HG02571 (cell line): Measurements from ENCODE around the gene FAM98C.

Experiments used
- ATAC-seq: cut with Tn5 transposase; IDR thresholded peaks from one replicate; pipeline ENCODE4 v1.9.1; 2021; ENCODE audit warnings: mild to moderate bottlenecking, moderate library complexity; ENCODE audit not compliant: unreplicated experiment

Gene FAM98C

DNA sequence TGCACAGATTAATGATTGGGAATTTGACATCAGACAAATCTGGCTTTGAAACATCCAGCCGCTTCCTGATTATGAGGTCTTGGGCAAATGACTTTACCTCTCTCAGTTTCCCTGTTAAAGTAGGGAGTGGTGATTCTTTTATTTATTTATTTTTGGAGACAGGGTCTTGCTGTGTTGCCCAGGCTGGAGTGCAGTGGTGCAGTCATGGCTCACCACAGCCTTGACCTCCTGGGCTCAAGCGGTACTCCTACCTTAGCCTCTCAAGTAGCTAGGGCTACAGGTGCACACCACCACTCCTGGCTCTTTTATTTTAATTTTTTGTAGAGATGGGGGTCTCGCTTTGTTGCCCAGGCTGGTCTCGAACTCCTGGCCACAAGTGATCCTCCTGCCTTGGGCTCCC, 25.8 kb upstream of the FAM98C start:
- no peak for ATAC-seq

DNA sequence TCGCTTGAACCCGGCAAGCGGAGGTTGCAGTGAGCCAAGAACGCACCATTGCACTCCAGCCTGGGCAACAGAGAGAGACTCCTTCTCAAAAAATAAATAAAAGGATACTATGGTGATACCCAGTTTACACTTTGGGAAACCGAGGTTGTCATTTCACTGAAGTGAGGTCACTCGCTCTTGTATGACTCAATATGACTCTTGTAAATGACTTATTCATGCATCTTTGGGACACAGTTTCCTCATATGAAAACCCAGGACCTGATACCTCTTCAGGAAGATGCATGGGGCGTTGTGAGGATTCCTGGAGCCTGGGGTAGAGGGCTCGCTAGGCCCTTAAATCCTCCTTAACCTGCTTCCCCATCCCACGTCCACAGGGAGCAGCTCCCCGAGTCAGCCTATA, 24.0 kb upstream of the FAM98C start:
- no peak for ATAC-seq

DNA sequence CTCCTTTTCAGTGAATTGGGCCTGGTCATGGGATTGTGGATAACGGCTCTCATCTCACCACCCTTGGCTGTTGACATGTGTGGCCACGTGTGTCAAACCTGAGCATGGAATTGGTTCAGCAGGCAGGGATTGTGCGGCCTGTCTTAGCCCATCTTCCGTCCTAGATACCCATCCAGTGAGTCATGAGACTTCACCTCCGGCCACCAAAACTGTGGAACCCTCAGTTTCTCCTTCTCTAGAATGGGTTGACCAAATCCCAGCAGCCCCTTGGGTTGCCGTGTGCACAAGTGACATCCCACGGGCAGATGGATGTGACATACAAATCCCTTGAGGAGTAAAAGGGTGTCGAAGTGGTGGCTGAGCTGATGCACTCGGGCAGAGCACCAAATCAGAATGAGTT, 21.8 kb upstream of the FAM98C start:
- ATAC-seq, result no peak

DNA sequence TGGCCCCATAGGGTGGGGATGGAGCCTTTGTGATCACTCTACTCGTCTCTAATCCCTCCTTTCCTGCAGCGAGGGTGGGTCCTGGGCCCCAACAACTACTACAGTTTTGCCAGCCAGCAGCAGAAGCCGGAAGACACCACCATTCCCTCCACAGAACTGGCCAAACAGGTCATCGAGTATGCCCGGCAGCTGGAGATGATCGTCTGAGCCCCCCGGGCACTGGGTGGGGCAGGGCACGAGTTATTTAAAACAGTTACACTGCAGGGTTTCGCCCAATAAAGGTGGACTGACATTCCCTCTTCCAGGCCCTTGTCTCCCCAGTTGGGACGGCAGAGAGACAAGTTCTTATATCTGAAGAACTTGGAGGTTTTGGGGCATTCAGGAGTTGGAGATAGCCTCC, 19.7 kb upstream of the FAM98C start:
- no peak for ATAC-seq

DNA sequence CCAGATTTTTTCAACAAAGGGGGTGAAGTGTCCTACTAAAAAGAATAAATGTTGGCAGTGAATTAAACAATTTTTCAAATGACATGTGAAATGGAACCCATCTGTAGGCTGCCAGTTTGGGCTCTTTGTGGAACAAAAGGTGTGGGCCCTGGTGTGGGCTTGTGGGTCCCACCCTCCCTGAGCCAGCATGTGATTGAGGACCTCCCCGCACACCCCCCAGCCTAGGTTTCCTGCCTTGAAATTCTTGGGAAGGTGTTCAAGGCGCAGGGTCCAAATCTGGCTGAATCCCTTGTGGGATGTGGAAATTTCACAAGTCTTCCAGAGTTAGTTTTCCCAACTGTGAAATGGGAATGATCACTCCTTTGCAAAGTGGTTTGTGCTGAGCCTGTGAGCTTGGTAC, 19.1 kb upstream of the FAM98C start:
- no peak for ATAC-seq

DNA sequence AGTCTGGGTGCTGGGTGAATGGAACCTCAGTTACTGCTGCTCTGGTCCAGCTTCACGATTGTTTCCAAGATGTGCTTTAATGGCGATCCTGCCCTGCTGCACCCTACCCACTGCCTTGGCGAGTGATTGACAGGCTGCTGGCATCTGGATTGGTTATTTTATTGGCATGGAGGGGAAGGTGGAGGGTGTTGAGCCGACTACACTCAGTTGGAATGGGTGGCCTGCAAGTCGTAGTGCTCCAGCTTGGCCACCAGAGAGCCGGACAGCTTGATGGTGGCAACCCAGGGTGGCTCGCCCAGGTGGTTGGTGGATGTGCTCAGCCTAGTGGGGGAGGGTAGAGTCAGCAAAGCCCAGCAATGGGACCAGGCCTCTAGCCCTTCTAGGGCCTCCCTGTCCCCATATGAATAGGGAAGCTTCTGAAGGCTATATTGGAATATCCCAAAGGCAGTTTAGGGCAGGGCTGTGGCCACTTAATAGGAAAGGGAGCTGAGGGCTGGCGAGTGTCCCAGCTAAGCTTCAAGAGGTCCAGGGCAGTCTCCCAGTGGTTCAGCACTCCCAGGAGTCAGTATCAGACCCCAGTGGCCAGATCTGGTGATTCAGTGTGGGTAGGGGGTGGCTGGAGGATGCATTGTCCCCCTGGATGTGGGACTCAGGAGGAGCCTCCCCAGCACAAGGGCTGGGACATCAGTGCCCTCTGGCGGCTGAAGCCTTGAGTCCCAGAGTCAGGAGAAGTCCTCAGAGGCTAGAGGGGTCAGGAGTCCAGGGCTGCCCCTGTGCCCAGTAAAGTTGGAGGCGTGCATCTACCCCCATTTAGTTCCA, 18.5 kb upstream of the FAM98C start:
- ATAC-seq, result no peak

DNA sequence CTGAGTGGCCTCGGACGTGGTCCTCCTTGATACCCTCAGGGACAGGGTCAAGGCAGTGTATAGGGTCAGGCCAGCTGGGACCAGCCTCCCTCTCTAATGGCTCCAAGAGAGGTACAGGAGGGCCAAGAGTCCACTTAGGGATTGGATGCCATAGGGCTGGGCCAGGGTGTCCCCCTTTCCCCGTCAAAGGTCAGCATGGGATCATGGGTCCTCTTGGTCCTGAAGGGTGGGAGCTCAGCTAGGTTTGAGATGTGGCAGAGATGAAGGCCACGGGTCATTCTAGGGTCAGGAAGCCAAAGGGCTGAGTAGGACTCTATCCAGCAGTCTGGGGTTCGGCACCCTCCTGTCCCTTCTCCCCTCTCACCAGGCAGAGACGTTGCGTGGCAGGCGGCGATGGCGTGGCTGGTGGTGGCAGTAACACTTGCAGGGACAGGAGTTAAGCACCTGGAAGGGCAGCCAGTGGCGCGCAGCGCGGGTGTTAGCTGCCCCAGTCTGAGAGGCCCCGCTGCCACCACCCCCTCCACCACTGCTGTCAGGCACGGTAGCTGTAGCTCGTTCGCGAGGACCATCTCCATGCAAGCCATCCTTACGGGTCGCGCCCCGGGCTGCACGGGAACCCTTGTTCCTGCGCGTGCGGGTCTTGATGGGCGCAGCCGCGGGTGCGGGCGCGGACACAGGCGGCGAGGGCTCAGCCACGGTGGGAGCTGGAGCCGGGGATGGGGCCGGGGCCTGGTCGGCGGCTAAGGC, 17.7 kb upstream of the FAM98C start:
- ATAC-seq, result no peak

DNA sequence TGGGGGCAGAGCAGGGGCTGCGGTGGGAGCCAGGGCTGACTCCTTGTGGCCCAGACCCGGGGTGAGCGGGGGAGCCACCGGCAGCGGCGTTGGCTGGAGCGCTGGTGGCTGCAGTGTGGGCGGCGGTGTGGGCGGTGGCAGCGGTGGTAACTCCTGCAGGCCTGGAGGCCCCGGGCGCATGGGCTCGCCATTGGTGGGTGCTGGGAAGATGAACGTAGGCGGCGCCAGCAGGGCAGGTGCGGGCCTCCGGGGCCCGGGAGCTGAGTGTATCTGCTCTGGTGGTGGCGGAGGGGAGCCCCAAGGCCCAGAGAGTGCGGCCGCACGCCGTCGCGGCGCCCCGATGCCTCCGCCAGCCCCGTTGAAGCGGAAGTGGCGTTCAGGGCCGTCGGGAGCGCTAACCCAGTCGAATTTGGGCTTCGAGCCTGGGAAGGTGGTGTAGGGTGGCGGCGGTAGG, 17.1 kb upstream of the FAM98C start:
- no peak for ATAC-seq

DNA sequence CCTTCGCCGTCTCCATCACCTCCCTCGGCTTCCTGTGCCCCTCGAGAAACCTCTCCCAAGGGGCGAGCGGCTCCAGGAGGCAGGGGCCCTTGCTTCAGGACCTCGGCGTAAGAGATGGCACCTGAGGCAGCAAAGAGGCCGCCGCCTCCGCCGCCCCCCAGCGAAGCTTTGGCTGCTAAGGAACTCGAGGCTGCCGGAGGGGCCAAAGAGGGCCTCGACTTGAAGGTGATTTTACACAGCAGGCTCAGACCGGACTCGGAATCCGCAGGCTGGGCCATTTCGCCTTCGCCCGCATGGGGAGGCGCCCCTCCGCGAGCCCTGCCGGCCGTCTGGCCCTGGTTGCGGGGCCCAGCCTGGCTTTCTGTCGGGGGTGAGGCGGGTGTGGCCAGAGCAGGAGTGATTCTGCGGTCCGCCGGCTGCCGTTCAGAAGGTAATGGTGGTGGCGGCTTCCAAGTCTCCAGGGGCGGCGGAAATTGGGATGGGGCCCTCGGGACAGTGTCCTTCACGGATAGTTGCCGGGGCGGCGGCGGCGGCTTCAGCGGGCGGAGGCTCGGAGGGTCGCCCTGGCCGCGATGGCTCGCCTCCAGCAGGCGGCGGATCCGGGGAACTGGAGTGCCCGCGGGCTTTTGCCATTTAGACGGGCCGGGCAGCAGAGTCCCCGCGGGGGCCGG, 16.5 kb upstream of the FAM98C start:
- ATAC-seq, result no peak

DNA sequence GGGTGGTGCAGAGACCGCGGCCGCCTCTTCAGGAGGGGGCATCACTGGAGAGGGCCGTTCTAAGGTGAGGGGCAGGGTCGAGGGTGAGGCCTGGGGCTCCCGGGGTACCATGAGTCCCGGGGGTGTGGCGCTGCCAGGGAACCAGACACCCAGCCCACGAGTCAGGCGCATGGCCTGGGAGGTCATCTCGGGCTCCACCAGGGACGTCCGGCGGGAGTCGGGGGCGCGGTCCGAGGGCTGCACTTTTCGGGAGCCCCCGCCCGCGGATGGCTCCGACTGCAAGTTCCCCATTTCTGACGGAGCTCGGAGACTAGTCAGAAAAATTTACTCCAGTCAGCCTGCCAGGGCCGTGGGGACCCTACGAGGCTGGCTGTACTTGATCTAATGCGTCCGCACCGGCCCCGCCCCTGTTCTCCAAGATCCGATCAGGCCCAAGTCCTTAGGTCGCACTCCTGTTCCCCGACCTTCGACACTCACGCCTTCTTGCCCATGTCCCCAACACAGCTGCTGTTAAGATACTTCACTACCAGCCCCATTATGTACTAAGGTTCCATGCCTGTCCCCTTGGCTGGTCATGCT, 15.8 kb upstream of the FAM98C start:
- no peak for ATAC-seq

DNA sequence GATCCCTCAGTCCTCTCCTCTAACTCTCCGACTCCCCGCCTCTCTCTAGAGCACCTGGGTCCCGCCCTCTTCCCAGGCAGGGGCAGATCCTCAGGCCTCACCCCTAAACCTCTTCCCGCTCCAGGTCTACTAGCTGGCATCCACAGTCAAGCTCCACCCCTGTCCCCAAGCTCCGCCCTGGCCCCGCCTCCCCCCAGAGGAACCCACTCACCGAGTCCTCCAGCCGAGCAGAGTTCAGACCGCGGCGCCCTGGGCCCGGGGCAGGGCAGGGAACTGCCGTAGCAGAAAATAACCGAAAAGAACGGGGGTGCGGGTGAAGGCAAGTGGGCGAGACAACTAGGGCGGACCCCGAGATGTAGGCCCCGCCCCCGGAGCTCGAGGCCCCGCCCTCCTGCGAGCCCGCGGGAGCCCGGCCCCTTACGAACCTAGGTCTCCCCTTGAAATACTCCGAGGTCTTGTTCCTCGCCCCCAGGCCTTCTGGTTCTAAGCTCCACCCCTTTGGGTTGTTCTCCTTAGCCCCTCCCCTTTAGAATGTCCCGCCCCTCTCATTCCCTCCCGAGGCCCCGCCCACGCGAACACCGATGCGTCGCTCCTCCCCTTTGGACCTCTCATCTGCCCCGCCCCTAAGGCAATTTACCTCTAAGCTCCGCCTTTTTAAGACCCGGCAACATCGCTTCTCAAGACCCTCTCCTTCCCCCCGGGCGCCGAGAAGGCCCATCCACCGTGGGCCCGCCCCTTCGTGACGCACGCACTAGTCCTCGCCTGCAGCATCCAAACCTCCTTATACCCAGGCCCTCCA, 15.1 kb upstream of the FAM98C start, which contains the start of gene GGN:
TSS of gene GGN (minus strand) at position 485 of the 799 bp plus-strand sequence. CDS start 773 bp downstream, outside the sequence.
- ATAC-seq, result no peak

DNA sequence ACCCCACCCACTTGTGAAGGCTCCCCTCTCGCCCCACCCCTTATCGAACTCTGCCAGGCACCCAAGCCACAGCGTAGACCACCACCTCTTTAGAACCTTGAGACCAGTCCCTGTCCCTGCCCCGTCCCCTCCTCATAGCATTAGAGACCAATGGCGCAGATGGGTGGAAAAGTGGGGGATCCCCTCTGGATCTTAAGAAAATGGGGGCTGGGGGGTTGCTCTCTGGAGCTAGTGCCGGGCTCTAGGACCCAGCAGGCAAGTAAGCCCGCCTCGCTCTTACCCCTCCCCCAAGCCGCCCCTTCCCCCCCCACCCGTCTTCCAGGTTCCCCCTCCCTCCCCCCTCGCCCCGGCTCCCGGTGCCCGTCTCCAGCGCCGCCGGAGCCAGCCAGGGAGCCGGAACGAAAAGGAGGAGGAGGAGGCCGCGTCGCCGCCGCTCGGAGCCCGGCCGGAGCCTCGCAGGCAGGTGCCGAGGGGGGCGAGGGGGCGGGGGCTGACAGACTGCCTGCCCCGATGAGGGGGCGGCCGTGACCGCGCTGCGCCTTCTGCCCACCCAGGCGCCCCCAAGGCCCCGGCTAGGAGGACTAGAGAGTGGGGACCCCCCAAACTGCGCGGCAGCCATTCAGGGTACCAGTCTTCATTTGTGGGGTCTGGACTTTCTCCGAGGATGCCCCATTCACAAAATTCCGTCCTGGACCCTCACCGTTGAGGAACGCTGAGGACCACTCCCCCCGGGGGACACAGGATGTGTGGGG, 14.4 kb upstream of the FAM98C start, which contains the start of gene SPRED3:
TSS of gene SPRED3 (plus strand) at position 349 of the 752 bp plus-strand sequence. CDS start 1,606 bp downstream, outside the sequence.
- no peak for ATAC-seq

DNA sequence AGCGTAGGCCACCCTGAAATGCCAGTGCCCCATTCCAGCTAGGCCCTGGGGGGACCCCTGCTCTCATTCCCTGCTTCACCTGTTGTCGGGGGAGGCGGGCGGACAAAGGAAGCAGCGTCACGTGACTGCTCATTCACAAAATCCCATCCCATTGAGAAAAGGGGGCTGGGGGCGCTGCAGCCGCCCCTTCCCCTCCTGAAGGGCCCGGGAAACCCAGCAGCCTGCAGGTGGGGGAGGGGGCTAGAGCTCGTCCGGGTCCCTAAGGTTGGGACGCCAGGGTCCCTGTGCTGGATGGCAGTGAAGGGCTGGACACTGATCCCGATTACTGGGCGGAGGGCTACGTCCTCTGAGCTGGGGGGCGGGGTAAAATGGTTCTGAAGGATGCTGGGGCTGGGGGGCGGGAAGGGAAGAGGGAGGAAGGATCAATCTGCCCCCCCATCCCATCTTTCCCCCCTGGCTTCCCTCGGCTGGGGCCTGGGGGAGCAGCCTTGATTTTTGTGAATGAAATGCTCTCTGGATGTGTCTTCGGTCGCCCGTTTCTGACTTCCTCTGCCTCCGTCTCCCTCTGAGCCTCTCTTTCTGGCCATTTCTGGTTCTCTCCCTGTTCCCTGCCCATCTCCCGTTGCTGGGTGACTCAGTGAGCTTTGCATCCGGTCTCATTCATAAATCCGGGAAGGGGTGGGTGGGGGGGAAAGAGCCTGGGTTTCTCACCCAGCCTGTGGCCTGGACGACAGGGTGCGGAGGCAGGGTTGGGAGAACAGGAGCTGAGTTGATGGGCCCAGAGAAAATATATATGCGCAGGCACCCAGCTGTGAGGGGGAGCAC, 13.6 kb upstream of the FAM98C start:
- no peak for ATAC-seq

DNA sequence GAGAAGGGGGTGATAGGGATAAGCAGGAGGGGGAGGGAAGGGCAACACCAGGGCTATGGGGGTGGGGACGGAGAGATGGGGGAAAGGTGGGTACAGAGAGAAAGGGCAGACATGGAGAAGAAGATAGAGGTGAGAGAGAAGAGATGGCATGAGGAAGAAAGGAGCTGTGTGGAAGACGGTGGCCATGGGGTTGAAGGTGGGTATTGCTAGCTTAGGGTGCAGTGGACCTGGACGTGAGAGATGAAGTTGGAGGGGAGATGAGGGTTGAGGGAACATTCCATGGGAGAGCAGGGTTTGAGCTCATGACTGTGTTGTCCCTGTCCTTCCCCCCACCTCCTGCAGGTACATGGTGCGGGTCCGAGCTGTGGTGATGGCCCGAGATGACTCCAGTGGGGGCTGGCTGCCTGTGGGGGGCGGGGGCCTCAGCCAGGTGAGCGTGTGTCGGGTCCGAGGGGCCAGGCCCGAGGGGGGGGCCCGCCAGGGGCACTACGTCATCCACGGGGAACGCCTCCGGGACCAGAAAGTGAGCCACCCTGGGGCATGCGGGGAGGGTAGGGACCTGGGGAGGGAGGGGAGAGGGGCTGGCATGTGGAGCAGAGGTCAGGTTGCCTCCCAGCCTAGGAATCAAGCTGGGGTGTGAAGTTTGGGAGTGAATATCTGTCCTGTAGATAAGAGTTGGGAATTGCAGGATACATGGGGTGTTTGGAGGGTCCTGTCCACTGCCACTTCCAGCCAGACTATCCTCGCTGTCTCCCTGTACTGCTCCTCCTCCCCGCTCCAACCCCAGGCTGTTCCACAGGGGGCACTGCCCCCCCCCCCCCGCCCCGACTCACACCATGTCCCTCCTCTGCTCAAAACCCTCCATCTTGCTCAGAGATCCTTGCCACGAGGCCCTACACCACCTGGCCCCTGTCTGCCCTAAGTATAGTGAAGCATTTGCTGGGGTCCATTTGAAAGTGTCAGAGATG, 12.7 kb upstream of the FAM98C start:
- no peak for ATAC-seq

DNA sequence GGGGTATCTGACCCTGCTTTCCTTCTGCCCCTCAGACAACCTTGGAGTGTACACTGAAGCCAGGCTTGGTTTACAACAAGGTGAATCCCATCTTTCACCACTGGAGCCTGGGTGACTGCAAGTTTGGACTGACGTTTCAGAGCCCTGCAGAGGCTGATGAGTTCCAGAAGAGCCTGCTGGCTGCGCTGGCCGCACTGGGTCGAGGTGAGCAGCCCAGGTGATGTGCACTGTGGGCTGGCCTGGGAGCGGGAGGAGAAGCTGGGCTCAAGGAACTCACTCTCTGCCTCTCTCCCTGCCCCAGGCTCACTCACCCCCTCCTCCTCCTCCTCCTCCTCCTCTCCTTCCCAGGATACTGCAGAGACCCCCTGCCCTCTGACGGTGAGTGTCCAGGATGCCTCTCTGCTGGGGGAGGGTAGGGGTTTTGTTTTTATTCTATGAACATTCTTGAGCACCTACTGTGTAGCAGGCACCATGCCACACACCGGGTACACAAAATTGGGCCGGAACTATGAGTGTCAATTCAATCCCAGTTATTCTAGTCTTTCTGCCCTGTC, 10.9 kb upstream of the FAM98C start:
- no peak for ATAC-seq

DNA sequence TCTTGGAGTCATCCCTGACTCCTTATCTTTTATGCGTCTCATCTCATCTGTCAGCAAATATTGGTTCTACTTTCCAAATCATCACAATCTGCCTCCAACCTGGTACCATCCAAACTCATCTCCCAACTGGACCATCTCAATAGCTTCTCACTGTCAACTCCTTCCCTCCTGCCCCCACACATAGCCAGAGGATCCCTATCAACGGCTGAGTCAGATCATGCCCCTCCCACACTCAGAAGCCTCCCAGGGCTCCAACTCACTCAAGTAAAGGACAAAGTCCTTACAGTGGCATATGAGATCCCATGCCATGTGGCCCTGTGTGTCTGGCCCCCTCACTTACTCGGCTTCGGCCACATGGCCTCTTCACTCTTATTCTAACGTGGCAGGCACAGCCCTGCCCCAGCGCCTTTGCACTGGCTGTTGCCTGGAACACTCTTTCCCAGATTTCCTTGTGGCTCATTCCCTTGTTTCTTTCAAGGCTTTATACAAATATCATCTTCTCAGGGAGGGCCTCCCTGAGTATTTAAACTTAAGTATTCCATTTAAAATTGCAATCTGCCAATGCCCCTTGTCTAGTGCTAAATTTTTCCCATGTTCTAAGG, 10.1 kb upstream of the FAM98C start:
- ATAC-seq, result no peak

DNA sequence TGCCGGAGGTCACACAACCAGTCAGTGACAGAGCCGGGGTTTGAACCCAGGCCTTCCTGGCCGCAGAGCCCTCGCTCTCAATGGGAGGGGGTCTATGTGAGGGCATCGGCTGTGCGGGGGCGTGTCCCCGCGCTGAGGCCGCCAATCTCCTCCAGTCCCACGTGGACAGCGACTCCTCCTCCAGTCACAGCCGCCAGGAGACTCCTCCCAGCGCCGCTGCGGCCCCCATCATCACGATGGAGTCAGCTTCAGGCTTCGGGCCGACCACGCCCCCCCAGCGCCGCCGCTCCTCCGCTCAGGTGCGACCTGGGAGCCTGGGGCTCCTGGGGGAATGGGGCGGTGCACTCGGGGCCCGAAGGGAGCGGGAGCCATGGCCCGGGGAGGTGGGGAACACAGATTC, 8.4 kb upstream of the FAM98C start:
- no peak for ATAC-seq
